Panc1 (cell line): Measurements from ENCODE around the gene FKRP.

ENCODE experiments used
- TF ChIP-seq, protein P1 (sequence below): fragments of 450-650 bp; IDR thresholded peaks from 2 replicates; pipeline ENCODE4 v1.5.1; 2017; ENCODE audit warnings: mild to moderate bottlenecking
- TF ChIP-seq, protein P2 (sequence below), 2 experiments: IDR thresholded peaks; 2 replicates each; pipeline ENCODE4 v1.6.1; 2011 to 2012; ENCODE audit warnings: low read depth in 2 of 2, control low read depth in 1 of 2, low read length in 1 of 2, mild to moderate bottlenecking in 1 of 2, moderate library complexity in 1 of 2; ENCODE audit not compliant: insufficient read depth in 1 of 2

DNA sequence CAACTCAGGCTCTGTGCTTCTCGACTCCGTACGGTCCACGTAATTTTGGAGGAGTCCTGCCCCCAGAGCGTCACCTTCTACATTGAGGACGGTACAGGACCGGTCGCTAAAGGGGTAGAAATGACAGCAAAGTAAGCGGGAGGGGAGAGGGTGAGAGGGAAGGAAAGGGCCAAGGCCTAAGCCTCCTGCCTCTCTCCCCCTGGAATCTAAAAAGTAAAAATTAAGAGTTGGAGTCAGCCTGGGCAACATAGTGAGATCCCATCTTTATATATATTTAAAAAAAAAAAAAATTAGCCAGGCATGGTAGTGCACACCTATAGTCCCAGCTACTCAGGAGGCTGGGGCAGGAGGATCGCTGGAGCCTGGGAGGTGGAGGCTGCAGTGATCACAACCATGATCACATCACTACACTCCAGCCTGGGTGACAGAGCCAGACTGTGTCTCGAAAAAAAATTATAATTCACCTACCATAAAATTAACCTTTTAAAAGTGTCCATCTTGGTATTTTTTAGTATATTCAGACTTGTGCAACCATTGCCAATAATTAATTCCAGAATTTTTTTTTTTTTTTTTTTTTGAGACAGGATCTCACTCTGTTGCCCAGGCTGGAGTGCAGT lies 29.9 kb downstream of the FKRP start:
- TF ChIP-seq, protein P1, sequence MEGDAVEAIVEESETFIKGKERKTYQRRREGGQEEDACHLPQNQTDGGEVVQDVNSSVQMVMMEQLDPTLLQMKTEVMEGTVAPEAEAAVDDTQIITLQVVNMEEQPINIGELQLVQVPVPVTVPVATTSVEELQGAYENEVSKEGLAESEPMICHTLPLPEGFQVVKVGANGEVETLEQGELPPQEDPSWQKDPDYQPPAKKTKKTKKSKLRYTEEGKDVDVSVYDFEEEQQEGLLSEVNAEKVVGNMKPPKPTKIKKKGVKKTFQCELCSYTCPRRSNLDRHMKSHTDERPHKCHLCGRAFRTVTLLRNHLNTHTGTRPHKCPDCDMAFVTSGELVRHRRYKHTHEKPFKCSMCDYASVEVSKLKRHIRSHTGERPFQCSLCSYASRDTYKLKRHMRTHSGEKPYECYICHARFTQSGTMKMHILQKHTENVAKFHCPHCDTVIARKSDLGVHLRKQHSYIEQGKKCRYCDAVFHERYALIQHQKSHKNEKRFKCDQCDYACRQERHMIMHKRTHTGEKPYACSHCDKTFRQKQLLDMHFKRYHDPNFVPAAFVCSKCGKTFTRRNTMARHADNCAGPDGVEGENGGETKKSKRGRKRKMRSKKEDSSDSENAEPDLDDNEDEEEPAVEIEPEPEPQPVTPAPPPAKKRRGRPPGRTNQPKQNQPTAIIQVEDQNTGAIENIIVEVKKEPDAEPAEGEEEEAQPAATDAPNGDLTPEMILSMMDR: no peak
- TF ChIP-seq, protein P2, sequence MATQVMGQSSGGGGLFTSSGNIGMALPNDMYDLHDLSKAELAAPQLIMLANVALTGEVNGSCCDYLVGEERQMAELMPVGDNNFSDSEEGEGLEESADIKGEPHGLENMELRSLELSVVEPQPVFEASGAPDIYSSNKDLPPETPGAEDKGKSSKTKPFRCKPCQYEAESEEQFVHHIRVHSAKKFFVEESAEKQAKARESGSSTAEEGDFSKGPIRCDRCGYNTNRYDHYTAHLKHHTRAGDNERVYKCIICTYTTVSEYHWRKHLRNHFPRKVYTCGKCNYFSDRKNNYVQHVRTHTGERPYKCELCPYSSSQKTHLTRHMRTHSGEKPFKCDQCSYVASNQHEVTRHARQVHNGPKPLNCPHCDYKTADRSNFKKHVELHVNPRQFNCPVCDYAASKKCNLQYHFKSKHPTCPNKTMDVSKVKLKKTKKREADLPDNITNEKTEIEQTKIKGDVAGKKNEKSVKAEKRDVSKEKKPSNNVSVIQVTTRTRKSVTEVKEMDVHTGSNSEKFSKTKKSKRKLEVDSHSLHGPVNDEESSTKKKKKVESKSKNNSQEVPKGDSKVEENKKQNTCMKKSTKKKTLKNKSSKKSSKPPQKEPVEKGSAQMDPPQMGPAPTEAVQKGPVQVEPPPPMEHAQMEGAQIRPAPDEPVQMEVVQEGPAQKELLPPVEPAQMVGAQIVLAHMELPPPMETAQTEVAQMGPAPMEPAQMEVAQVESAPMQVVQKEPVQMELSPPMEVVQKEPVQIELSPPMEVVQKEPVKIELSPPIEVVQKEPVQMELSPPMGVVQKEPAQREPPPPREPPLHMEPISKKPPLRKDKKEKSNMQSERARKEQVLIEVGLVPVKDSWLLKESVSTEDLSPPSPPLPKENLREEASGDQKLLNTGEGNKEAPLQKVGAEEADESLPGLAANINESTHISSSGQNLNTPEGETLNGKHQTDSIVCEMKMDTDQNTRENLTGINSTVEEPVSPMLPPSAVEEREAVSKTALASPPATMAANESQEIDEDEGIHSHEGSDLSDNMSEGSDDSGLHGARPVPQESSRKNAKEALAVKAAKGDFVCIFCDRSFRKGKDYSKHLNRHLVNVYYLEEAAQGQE (IDR thresholded peaks at IDR 0.05; ENCODE audit: insufficient read depth in 1 of 2, low read depth in 2 of 2, low read length in 1 of 2): no peak
